ENCODE data around the gene SLC30A2. TPM values are rescaled to one million over a fixed set of nuclear protein-coding genes. Genes with fewer than 3 reads are reported as not detected.

The SLC30A2 gene
- total and polyA plus RNA-seq, 4 experiments from 2014 or later: not detected

GRCh38 chr1:25990702-25991395 lies 55.1 kb downstream of the SLC30A2 start:
- ChIA-PET CTCF (ENCODE audit: partially characterized antibody) (interaction anchor here (1.1 to 6.7 kb wide), 6 partner anchors 13 to 98 kb away, joined by 3 to 65 read pairs (median 4); no protein-coding TSS in a partner anchor), POLR2A (ENCODE audit: partially characterized antibody) (interaction anchor here (0.6 to 3.0 kb wide), 9 partner anchors 9 to 743 kb away, joined by 3 to 27 read pairs (median 4); partner anchors contain the start of genes MTFR1L and RSRP1)
- no peaks in the 10 kb centered on the region for H3K36me3 ChIP-seq (ENCODE audit: insufficient read depth, low read length)
- H3K27me3 ChIP-seq (ENCODE audit: insufficient read depth, low read length): no peaks in the 10 kb centered on the region
- DNase-seq: peak; percentile 36 to 50 (median 44)
- Mint-ChIP-seq H3K9me3 (no peaks in the 10 kb centered on the region), H3K27me3 (no peaks in the 10 kb centered on the region), H3K27ac (peak overlapping the region; percentile 71 to 97 (median 85)), H3K36me3 (peaks cover 13 to 28% of the 10 kb centered on the region in 2 donors), H3K4me3 (peak overlapping the region; percentile 79 to 92 (median 86)), H3K4me1 (peaks cover 29 to 57% (median 45%) of the 10 kb centered on the region in 4 donors)
- peak overlapping the region; percentile 26 to 62 for H3K4me3 ChIP-seq (ENCODE audit: low read length in 2 of 2)
- peaks cover 46% of the 10 kb centered on the region for H3K4me1 ChIP-seq (ENCODE audit: insufficient read depth, low read length)
- no peaks in the 10 kb centered on the region for H3K9me3 ChIP-seq (ENCODE audit: control insufficient read depth in 1 of 2, low read length in 2 of 2)
- peak overlapping the region; percentile 67 for H3K27ac ChIP-seq (ENCODE audit: low read depth, low read length)
- intact Hi-C loops (cut with micrococcal nuclease): loop anchor here (2.0 kb wide), 1 partner anchor 20 kb away; no protein-coding TSS in a partner anchor

GRCh38 chr1:25990251-25990650 lies 55.7 kb downstream of the SLC30A2 start:
- no peak for DNase-seq
- peaks cover 29 to 62% (median 42%) of the 10 kb centered on the region in 4 donors for H3K4me1 Mint-ChIP-seq
- no peaks in the 10 kb centered on the region for H3K9me3 Mint-ChIP-seq
- H3K27me3 Mint-ChIP-seq: no peaks in the 10 kb centered on the region
- ChIA-PET POLR2A (ENCODE audit: partially characterized antibody) (interaction anchor here (0.6 to 3.0 kb wide), 10 partner anchors 10 to 743 kb away, joined by 3 to 27 read pairs (median 4); partner anchors contain the start of genes MTFR1L and RSRP1), CTCF (ENCODE audit: partially characterized antibody) (interaction anchor here (1.1 to 6.7 kb wide), 7 partner anchors 7 to 98 kb away, joined by 3 to 65 read pairs (median 5); partner anchors contain the start of gene PAFAH2)
- H3K4me3 Mint-ChIP-seq: peak overlapping the region; percentile 79 to 92 (median 86)
- H3K9me3 ChIP-seq (ENCODE audit: control insufficient read depth in 1 of 2, low read length in 2 of 2): no peaks in the 10 kb centered on the region
- peak overlapping the region; percentile 67 for H3K27ac ChIP-seq (ENCODE audit: low read depth, low read length)
- peak overlapping the region; percentile 26 to 62 for H3K4me3 ChIP-seq (ENCODE audit: low read length in 2 of 2)
- intact Hi-C loops (cut with micrococcal nuclease): loop anchor here (2.0 kb wide), 1 partner anchor 19 kb away; no protein-coding TSS in a partner anchor
- H3K27ac Mint-ChIP-seq: peak overlapping the region; percentile 71 to 97 (median 85)
- H3K27me3 ChIP-seq (ENCODE audit: insufficient read depth, low read length): no peaks in the 10 kb centered on the region
- H3K36me3 Mint-ChIP-seq: peaks cover 19 to 33% of the 10 kb centered on the region in 2 donors
- H3K4me1 ChIP-seq (ENCODE audit: insufficient read depth, low read length): peaks cover 46% of the 10 kb centered on the region
- no peaks in the 10 kb centered on the region for H3K36me3 ChIP-seq (ENCODE audit: insufficient read depth, low read length)

GRCh38 chr1:25989440-25990234 lies 56.3 kb downstream of the SLC30A2 start:
- peak overlapping the region in 1 of 2 donors; percentile 62 for H3K4me3 ChIP-seq (ENCODE audit: low read length in 2 of 2)
- H3K27ac Mint-ChIP-seq: peak overlapping the region in 6 of 7 donors; percentile 71 to 97 (median 84)

GRCh38 chr1:25987951-25988350 lies 58.0 kb downstream of the SLC30A2 start:
- POLR2A ChIA-PET (ENCODE audit: partially characterized antibody): interaction anchor here (0.7 to 1.8 kb wide), 3 partner anchors 9 to 17 kb away, joined by 3 to 8 read pairs (median 8); partner anchors contain the start of gene PAFAH2
- CTCF ChIA-PET (ENCODE audit: partially characterized antibody): interaction anchor here (0.7 to 6.7 kb wide), 5 partner anchors 9 to 159 kb away, joined by 3 to 65 read pairs (median 3); partner anchors contain the start of gene PAFAH2
- peaks cover 33 to 46% of the 10 kb centered on the region in 2 donors for H3K36me3 Mint-ChIP-seq
- H3K36me3 ChIP-seq (ENCODE audit: insufficient read depth, low read length): peaks cover 7% of the 10 kb centered on the region
- H3K4me3 ChIP-seq (ENCODE audit: low read length in 2 of 2): no peak overlapping the region
- peak overlapping the region in 1 of 8 donors; percentile 57 for H3K4me3 Mint-ChIP-seq
- DNase-seq: no peak
- intact Hi-C loops (cut with micrococcal nuclease): no loop called here
- no peak overlapping the region for H3K27ac ChIP-seq (ENCODE audit: low read depth, low read length)
- peaks cover 22 to 51% (median 36%) of the 10 kb centered on the region in 4 donors for H3K4me1 Mint-ChIP-seq
- no peaks in the 10 kb centered on the region for H3K27me3 Mint-ChIP-seq
- no peaks in the 10 kb centered on the region for H3K9me3 Mint-ChIP-seq
- no peaks in the 10 kb centered on the region for H3K27me3 ChIP-seq (ENCODE audit: insufficient read depth, low read length)
- peak overlapping the region in 3 of 7 donors; percentile 22 to 71 (median 36) for H3K27ac Mint-ChIP-seq
- H3K4me1 ChIP-seq (ENCODE audit: insufficient read depth, low read length): peaks cover 35% of the 10 kb centered on the region
- H3K9me3 ChIP-seq (ENCODE audit: control insufficient read depth in 1 of 2, low read length in 2 of 2): no peaks in the 10 kb centered on the region

More at GRCh38 chr1:25989440-25990234, 56.3 kb downstream of the SLC30A2 start:
- peaks cover 46% of the 10 kb centered on the region for H3K4me1 ChIP-seq (ENCODE audit: insufficient read depth, low read length)
- no peaks in the 10 kb centered on the region for H3K9me3 ChIP-seq (ENCODE audit: control insufficient read depth in 1 of 2, low read length in 2 of 2)
- intact Hi-C loops (cut with micrococcal nuclease): loop anchor here (2.0 kb wide), 1 partner anchor 19 kb away; no protein-coding TSS in a partner anchor
- H3K27me3 ChIP-seq (ENCODE audit: insufficient read depth, low read length): no peaks in the 10 kb centered on the region
- peak overlapping the region; percentile 67 for H3K27ac ChIP-seq (ENCODE audit: low read depth, low read length)
- H3K36me3 ChIP-seq (ENCODE audit: insufficient read depth, low read length): no peaks in the 10 kb centered on the region
- DNase-seq: no peak
- Mint-ChIP-seq H3K27me3 (no peaks in the 10 kb centered on the region), H3K9me3 (no peaks in the 10 kb centered on the region), H3K36me3 (peaks cover 19 to 33% of the 10 kb centered on the region in 2 donors), H3K4me1 (peaks cover 26 to 62% (median 40%) of the 10 kb centered on the region in 4 donors), H3K4me3 (peak overlapping the region; percentile 79 to 92 (median 86))
- ChIA-PET POLR2A (ENCODE audit: partially characterized antibody) (interaction anchor here (0.6 to 3.0 kb wide), 8 partner anchors 16 to 170 kb away, joined by 3 to 27 read pairs (median 3); partner anchors contain the start of gene MTFR1L), CTCF (ENCODE audit: partially characterized antibody) (interaction anchor here (1.2 to 6.7 kb wide), 5 partner anchors 8 to 94 kb away, joined by 3 to 65 read pairs (median 9); partner anchors contain the start of gene PAFAH2)

Other genes starting within 250 kb of the SLC30A2 start
- gene SELENON, start 245.9 kb downstream of the SLC30A2 start, total RNA-seq: 10 to 100 TPM; 24.8 to 26.2 TPM
- 1 to 10 TPM in 1 of 2 donors, under 1 TPM in 1; 0.65 to 6.5 TPM for gene SELENON, start 245.9 kb downstream of the SLC30A2 start, polyA plus RNA-seq
- gene MTFR1L, start 226.2 kb downstream of the SLC30A2 start, total RNA-seq: 10 to 100 TPM; 53.3 to 57.2 TPM
- 10 to 100 TPM; 27.5 to 58.4 TPM for gene MTFR1L, start 226.2 kb downstream of the SLC30A2 start, polyA plus RNA-seq
- gene AUNIP, start 186.7 kb downstream of the SLC30A2 start, total RNA-seq: not detected
- not detected for gene AUNIP, start 186.7 kb downstream of the SLC30A2 start, polyA plus RNA-seq
- gene PAQR7, start 170.4 kb downstream of the SLC30A2 start, total RNA-seq: 1 to 10 TPM; 2.1 to 2.6 TPM
- under 1 TPM in 1 of 2 donors, not detected in 1; 0.29 TPM for gene PAQR7, start 170.4 kb downstream of the SLC30A2 start, polyA plus RNA-seq
- gene STMN1, start 139.7 kb downstream of the SLC30A2 start, total RNA-seq: 10 to 100 TPM; 34.5 to 37.1 TPM
- gene STMN1, start 139.7 kb downstream of the SLC30A2 start, polyA plus RNA-seq: 10 to 100 TPM; 53.7 to 85.2 TPM
- gene PAFAH2, start 48.1 kb downstream of the SLC30A2 start, total RNA-seq: 10 to 100 TPM; 18.3 to 20.0 TPM
- 10 to 100 TPM; 10.1 to 12.3 TPM for gene PAFAH2, start 48.1 kb downstream of the SLC30A2 start, polyA plus RNA-seq
- under 1 TPM; 0.12 to 0.19 TPM for gene EXTL1, start 24.3 kb downstream of the SLC30A2 start, total RNA-seq
- not detected for gene EXTL1, start 24.3 kb downstream of the SLC30A2 start, polyA plus RNA-seq
- gene TRIM63, start 21.5 kb upstream of the SLC30A2 start, total RNA-seq: not detected
- not detected for gene TRIM63, start 21.5 kb upstream of the SLC30A2 start, polyA plus RNA-seq
- 10 to 100 TPM; 20.1 to 25.0 TPM for gene PDIK1L, start 65.7 kb upstream of the SLC30A2 start, total RNA-seq
- 1 to 10 TPM; 5.5 to 8.7 TPM for gene PDIK1L, start 65.7 kb upstream of the SLC30A2 start, polyA plus RNA-seq
- not detected for gene FAM110D, start 113.0 kb upstream of the SLC30A2 start, total RNA-seq
- gene FAM110D, start 113.0 kb upstream of the SLC30A2 start, polyA plus RNA-seq: not detected
- not detected for gene C1orf232, start 122.8 kb upstream of the SLC30A2 start, total RNA-seq
- gene C1orf232, start 122.8 kb upstream of the SLC30A2 start, polyA plus RNA-seq: not detected
- gene ZNF593, start 123.8 kb upstream of the SLC30A2 start, total RNA-seq: 10 to 100 TPM; 10.7 to 12.4 TPM
- 10 to 100 TPM; 21.6 to 32.9 TPM for gene ZNF593, start 123.8 kb upstream of the SLC30A2 start, polyA plus RNA-seq
- gene ZNF593OS, start 125.7 kb upstream of the SLC30A2 start, total RNA-seq: not detected
- gene ZNF593OS, start 125.7 kb upstream of the SLC30A2 start, polyA plus RNA-seq: under 1 TPM; 0.53 to 0.78 TPM
- 1 to 10 TPM; 3.4 to 4.5 TPM for gene CNKSR1, start 131.4 kb upstream of the SLC30A2 start, total RNA-seq
- gene CNKSR1, start 131.4 kb upstream of the SLC30A2 start, polyA plus RNA-seq: 1 to 10 TPM in 1 of 2 donors, under 1 TPM in 1; 0.28 to 1.1 TPM
- not detected for gene CATSPER4, start 144.5 kb upstream of the SLC30A2 start, total RNA-seq
- gene CATSPER4, start 144.5 kb upstream of the SLC30A2 start, polyA plus RNA-seq: not detected
- 10 to 100 TPM; 20.4 to 21.9 TPM for gene CEP85, start 188.1 kb upstream of the SLC30A2 start, total RNA-seq
- gene CEP85, start 188.1 kb upstream of the SLC30A2 start, polyA plus RNA-seq: 1 to 10 TPM; 6.7 to 9.4 TPM
- gene SH3BGRL3, start 234.0 kb upstream of the SLC30A2 start, total RNA-seq: 100 to 1,000 TPM; 293 to 305 TPM
- 1,000 to 10,000 TPM in 1 of 2 donors, 100 to 1,000 TPM in 1; 979 to 1,531 TPM for gene SH3BGRL3, start 234.0 kb upstream of the SLC30A2 start, polyA plus RNA-seq